CD1c-positive myeloid dendritic cell (primary cell): ENCODE measurements around the gene CEP72.
"Not testable (repeated sequence)": the region's sequence is repeated elsewhere in the genome, so short reads cannot be mapped to it uniquely, and the experiment has no call there.

Source experiments
- DNase-seq: peaks from one replicate; pipeline ENCODE4 v3.0.0-alpha.2; 2016; ENCODE audit errors: extremely low spot score

The CEP72 gene

DNA sequence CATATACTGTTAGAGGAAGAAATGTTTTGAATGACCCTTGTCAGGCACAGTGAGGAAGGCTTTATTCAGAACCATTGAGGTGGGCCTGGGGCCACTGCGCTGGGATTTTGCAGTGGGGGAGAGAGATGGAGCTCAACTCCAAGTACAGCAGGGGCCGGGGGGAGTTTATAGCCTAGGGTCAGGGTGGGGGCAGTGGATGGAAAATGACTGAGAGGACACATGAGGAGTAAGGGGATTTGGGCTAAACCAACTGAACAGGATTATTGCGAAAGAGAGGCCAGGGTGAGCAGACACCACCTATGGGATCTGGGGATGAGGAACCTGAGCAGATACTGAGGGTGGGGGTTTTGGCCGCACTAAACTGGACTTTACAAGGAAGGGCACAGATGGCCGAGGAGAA, 6.3 kb downstream of the CEP72 start:
- no peak for DNase-seq

DNA sequence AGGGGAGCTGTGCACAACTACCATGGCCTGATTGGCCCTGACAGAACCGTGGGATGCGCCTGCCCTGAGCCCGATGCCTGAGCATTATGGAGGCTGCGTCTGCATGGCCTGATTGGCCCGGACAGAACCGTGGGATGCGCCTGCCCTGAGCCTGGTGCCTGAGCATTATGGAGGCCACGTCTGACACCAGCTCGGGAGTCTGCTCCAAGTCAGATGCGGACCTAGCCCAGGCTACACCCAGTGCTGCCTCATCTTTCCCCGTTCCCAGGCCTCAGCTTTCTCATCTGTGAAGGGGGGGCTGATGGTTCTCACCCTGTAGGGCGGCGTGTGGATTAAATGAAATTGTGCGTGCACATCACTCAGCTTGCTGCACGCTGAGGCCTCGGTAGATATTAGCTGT, 7.3 kb downstream of the CEP72 start:
- DNase-seq = no peak

DNA sequence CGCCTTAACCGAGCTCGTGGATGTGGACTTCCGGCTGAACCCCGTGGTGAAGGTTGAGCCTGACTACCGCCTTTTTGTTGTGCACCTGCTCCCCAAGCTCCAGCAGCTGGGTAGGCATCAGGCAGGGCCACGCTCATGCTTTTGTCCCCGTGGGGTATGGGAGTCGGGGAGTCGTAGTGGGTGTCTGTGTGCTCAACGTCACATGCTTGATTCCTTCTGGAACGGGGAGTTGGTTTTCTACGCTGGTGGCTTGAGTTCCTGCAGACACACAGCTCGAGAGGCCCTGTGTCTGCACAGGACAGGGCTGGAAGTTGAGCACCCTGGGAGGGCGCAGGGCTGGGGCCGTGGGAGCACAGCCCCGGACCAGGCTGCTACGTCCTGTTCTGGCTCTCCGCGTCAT, 8.0 kb downstream of the CEP72 start:
- no peak for DNase-seq

DNA sequence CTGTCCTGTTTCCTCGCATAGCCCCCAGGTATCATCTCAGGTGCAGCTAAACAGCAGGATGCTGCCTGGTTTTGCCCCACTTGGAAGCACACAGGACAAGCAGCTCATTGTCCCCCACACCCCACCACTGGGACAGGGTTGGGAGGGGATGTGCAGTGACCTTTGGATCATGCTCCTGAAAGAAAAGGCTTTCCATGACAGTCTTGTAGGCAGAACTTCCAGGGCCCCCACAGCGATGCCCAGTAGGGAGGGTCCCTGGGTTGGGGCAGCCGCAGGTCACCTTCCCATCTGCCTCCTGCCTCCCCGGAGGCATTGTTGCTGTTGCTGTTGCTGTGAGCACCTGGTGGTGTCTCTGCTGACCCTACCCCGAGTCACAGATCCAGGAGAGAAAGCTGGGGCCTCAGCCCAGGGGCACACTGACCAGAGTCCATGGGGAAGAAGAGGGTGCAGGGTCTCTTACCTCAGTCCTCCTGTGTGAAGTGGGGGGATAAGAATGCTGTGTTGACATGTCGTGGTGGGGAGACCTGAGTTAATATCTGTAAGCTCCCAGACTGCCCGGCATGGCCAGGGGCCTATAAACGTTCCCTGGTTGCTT, 8.5 kb downstream of the CEP72 start:
- no peak for DNase-seq

DNA sequence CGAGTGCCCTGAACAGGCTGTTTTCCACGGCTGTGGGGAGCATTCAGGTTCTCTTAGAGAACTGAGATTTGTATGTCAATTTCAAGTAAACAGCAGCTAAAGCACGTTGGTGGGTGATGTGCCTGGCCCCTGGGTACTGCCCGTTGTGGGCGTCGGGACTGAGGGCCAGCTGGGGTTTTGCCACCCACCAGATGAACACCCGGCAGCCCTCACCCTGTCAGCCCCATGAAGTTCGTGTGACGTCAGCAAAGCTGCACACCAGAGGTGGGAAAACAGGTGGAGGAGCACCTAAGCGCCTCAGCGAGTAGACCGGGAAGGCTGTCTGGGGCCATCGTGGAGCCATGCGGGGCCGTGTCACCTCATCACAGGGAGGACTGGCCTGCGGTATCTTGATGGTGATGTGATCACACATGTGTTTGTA, 9.2 kb downstream of the CEP72 start:
- DNase-seq = no peak

DNA sequence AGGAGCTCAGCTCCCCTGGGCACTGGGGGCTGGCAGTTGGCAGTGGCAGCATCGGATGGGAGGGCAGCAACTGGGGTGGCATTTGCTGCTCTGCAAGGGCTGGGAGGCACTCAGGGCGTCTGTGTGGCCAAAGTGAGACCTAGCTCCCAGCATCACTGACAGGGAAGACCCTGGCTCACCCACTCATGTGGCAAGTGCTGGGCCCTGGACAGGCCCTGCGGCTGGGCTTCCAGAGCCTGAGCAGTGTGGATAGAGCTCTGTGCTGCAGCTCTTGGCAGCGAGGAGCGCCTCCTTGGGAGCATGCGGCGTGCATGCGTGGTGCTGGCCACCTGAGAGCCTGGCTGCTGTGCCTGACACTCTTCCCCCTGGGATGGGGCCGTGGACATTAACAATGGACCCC, 10.2 kb downstream of the CEP72 start:
- no peak for DNase-seq

DNA sequence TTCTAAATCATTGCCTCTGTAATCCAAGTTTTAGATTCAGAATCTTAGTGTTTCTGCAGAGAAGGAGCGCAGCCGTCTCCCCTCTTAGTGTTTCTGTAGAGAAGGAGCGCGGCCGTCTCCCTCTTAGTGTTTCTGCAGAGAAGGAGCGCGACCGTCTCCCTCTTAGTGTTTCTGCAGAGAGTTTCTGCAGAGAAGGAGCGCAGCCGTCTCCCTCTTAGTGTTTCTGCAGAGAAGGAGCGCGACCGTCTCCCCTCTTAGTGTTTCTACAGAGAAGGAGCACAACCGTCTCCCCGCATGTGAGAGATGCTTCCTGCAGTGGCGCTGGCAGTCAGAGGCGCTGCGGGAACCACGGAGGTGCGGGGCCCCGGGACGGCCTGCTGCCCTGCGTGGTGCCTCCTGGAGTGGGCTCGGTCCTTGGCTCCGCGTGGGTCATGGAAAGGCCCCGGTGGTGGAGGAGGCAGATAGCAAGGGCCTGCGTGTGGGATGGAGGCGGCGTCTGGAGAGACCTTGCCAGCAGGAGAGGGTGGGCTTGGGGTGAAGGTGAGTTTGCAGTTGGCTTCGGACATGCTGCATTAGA, 10.9 kb downstream of the CEP72 start:
- no peak for DNase-seq

DNA sequence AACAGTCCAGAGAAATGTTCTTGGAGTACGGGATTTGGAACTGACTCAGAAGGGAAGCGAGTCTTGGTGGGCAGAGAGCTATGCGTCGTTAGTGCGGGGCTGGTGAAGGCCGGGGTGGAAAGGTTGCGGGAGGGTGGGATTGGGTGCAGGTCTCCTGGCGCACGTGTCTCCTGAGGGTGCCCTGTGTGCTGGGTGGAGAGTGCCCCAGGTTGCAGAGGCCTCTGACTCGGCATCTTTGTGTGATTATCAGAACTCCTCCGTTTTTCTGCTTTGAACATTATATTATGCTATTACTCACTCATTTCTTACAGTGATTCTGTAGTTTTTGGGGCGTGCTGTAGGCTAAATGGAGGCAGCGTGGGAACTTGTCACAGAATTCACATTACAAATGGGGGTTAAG, 11.4 kb downstream of the CEP72 start:
- DNase-seq = no peak

DNA sequence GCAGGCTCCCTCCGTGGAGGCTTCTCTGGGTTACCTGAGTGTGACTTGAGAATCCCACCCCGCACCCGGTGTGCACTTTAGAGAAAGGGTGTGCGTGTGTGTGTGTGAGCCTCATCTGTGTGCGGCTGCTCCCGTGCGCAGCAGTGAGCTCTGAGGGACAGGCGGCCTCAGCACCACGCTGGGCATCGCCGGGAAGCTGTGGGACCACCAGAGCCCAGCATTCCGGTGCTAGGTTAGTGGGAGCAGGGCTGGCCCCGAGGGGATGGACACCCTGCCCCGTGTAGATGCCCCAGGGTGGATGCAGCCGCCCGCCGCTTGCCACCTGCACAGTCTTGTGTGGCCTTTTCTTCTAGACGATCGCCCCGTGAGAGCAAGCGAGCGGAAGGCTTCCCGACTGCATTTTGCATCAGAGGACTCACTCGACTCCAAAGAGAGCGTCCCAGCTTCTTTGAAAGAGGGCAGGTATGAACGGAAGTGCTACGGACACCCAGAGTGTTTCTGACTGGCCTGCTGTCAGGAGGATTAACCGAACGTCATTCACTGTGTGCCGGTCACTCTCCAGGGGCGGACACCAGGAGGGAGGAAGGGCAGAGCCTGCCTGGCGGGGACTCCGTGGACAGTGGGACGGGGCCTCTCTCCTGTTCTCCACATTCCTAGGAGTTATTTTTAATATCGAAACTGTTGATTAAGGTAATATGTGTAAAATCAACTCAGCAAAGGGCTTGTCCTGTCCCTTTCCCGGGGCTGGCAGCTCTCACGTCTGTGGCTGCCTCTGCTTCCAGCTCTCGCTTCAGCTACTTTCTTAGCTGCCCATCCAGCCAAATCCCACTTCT, 12.2 kb downstream of the CEP72 start:
- no peak for DNase-seq

DNA sequence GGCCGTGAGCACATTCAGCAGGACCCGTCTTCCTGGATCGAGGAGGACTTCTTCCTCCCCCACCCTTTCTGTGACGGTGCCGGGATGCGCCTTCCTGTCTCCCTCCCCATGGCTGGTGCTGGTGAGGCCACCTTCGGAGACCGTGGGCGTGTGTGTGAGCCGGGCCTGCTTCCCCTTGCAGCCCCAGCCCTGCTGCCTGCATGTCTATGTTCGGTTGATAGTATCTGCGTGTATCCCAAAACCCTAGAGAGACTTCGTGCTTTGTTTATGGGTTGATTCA, 12.8 kb downstream of the CEP72 start:
- peak; percentile 19 for DNase-seq

DNA sequence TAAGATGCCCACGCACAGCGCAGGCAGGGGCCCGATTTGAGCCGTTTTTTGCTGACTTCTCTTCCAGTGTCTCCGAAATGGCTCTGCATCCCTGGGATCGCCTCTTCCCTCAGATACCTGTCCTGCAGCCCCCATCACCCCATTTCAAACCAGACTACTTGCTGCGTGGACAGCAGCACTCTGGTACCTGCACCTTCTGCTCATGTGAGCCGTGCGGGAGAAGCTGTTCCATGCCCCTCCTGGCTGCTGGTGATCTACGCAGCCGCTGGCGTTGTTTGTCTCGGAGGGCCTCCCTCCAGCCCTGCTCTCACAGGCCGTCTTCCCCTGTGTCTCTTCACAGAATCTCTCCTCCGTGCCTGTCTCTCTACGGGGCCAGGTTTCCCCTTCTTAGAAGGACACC, 13.4 kb downstream of the CEP72 start:
- no peak for DNase-seq

DNA sequence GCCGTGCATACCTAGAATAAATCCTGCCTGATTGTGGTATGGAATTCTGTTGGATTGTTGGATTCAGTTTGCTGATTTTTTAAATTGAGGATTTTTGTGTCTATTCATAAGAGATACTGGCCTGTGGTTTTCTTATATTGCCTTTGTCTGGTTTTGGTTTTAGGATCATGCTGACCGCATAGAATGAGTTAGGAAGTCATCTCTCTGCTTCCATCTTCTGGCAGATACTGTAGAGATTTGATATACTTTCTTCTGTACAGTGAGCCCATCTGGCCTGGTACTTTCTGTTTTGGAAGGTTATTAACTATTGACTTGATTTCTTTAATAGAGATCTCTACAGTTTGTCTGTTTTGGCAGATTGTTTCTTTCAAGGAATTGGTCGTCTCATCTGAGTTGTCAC, 14.7 kb downstream of the CEP72 start:
- DNase-seq = no peak

DNA sequence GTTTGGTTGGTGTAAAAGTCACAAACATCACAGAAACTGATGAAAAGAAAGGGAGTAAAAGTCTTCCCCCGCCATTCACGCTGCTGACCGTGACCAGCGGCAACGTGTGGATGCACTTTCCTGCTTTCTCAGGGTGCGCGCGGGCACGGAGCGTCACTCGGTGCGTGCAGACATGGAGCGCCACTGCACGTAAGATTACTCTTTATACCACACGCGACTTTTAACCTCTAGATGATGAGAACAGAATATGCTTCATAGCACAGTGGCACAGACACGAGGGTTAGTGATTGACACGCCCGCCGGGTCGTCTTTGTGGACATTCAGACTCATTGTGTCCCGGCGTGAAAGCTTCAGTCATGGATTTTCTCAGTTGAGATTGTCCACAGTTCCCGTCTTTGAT, 15.7 kb downstream of the CEP72 start:
- no peak for DNase-seq

DNA sequence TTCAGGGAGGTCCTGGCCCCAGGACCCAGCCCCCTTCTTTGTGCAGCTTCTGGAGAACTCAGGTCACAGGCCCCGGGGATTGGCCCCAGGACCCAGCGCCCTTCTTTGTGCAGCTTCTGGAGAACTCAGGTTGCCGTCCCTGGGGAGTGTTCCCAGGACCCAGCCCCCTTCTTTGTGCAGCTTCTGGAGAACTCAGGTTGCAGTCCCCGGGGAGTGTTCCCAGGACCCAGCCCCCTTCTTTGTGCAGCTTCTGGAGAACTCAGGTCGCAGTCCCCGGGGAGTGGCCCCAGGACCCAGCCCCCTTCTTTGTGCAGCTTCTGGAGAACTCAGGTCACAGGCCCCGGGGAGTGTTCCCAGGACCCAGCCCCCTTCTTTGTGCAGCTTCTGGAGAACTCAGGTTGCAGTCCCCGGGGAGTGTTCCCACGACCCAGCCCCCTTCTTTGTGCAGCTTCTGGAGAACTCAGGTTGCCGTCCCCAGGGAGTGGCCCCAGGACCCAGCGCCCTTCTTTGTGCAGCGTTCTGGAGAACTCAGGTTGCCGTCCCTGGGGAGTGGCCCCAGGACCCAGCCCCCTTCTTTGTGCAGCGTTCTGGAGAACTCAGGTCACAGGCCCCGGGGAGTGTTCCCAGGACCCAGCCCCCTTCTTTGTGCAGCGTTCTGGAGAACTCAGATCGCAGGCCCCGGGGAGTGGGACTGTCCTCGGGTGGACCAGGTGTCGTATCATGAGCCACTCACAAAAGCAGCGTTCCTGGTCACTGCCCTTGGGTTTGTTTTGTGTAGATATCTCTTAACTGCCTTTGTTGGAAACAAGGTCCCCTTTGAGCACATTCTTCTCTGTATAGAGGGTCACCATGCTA, 16.4 kb downstream of the CEP72 start:
- DNase-seq = not testable (repeated sequence)

DNA sequence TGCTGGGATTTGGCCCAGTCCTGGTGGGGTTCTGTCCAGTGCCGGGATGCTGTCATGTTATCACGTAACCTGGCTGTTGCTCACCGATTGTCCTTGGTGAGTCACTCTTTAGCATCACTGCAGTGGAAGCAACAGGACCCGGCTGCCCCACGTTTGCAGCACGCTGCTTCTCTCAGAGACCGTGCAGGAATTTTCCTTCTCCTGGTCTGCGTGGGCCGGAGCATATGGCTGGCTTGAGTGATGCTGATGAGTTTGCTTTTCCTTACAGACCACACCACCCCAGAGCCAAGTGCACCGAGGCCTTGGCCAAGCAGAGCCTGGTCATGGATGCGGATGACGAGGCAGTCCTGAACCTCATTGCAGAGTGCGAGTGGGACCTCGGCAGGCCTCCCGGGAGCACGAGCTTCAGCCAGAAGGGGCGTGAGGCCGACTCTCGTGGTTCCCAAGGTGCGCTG, 21.4 kb downstream of the CEP72 start:
- no peak for DNase-seq

DNA sequence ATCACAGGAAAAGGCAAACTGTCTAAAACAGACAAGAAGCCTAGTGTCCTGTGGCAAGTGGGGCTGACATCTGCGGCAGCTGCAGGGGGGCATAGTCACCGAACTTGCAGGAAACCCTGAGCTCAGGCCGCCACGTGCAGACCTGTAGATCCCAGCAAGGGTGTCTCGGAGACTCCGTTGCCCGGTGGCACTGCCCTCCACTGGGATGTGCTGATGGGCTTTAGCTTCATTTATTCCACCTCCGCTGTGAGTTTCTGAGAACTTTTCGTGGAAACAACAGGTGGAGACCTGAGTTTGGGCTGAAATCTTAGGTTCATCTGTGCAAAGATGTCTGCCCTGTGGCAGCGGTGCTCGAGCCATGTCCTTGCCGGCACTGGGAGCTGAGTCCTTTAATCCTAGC, 22.1 kb downstream of the CEP72 start:
- no peak for DNase-seq

DNA sequence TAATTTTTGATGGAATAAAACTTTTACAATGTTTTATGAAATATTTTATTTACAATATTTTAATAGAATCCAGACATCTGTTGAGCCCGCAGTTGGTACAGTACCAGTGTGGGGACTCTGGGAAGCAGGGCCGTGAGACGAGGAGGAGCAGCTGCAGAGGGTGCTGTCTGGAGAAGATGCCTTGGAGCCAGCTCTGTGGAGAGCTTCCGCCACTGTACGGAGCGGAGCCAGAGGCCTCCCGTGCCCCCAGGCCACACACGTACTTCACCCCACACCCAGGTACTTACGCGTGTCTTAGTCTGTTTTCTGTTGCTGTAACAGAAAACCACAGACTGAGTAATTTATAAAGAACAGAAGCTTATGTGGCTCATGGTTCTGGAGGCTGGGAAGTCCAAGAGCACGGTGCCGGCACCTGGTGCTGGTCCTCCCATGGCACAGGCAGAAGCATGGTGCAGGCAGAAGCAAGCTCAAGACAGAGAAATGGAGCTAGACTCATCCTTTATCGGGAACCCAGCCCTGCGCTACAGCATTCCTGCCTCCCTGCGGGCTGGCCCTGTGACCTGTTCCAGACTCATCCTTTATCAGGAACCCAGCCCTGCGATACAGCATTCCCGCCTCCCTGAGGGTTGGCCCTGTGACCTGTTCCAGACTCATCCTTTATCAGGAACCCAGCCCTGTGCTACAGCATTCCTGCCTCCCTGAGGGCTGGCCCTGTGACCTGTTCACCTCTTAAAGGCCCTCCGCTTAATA, 23.3 kb downstream of the CEP72 start:
- no peak for DNase-seq

DNA sequence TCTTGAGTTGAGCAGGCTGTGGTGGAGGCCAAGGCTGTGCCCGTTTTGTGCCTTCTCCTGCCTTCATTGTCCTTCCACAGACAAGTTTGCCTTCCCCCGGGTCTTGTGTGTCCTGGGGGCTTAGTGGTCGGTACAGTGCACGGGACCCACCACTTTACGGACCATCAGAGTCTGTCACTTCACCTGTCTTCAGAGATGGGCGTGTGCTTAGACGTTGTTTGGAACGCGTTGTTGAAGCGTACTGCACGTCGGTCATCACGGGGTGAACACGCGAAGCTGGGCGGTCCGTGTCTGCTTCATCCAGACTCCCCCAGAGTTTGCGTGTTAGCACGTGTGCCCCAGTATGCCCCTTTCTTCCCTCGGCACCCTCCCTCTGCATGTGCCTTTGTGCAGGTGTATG, 24.8 kb downstream of the CEP72 start:
- no peak for DNase-seq

DNA sequence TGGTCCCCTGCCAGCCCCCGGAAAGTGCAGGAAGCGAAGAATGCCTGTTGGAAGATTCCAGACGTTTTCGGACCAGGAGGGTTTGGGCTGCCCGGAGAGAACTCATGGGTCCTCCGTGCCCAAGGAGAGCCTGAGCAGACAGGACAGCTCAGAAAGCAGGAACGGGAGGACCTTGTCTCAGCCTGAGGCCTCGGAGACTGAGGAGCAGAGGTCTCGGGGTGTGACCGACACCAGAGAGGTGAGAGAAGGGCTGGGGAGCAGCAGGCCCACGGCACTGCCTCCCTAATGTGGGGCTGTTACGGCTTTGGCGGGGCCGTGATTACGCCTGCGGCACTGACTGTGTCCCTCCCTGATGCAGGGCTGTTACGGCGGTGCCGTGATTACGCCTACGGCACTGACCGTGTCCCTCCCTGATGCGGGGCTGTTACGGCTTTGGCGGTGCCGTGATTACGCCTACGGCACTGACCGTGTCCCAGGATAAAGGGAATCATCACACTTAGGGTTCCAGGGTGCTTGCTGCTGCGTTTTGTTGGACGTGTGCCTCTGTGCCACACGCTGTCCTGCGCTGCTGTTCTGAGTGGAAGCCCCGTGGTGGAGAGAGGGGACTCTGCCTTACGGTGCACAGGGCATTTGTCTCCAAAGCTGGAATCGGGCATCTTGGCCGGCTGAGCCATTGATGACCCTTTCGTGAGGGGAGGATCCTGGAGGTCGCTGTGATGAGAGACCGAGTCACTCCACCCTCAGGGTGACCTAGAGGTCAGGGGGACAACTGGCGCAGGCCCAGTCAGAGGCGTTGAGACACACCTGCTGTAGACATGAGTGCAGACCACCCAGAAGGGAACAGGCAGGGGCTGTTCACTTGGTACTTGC, 25.7 kb downstream of the CEP72 start:
- DNase-seq = no peak

DNA sequence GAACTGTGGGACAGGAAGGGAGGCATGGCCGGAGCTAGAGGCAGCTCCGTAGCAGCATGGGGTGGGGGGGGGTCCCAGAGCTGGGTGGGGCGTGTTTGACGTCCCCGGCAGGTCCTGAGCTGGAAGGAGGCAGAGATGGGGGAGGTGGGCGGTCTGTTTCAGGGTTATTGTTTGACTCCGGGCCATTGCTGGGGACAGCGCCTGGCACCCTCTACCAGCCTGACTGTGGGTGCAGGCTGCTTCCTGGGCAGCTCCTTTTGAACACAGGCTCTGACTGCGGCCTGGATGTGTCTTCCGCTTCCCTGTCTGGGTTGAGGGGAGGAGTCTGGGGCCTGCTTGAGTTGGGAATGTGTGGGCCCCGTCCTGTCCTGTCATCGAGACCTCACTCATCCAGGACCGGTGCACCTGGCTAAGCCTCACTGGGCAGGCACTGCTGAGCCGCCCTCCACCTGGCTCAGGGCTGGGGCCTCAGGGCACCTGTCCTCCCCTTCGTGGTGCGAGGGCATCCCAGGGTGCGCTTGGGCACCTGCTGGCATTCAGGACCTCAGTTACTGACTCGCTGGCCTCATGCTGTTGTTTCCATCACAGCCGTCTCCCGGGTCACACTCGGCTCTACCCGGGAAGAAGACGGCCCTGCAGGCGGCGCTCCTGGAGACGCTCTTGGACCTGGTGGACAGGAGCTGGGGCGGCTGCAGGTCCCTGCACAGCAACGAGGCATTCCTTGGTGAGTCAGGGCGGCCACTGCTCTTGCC, 26.5 kb downstream of the CEP72 start:
- DNase-seq = no peak
